ENCODE data around the gene RNU4-1. TPM values are rescaled to one million over a fixed set of nuclear protein-coding genes. Genes with fewer than 3 reads are reported as not detected.
"Not testable (repeated sequence)": the region's sequence is repeated elsewhere in the genome, so short reads cannot be mapped to it uniquely, and the experiment has no call there.

The RNU4-1 gene
- total RNA-seq: 1,000 to 10,000 TPM; 1,482 to 2,823 (median 1,909) TPM
- 61.7 TPM for total RNA-seq (2013)
- 1.1 to 19.2 (median 4.5) reads per million in 29 experiments for total RNA-seq

- H3K27me3 ChIP-seq (replicated peaks in 1 of 2; ENCODE audit: control insufficient read depth in 2 of 2, extremely low read depth in 1 of 2, insufficient read depth in 2 of 2, low read length in 1 of 2): peaks cover 0 to 3% of the 10 kb centered on the region in 2 experiments
- ChIA-PET POLR2A (interaction anchor here (0.6 to 3.7 kb wide), 21 partner anchors 9 to 948 kb away, joined by 3 to 110 read pairs (median 6); partner anchors contain the start of genes RPLP0 (in 2 of the 2) and SIRT4 (in 2 of the 2)), CTCF (interaction anchor here (0.5 to 3.1 kb wide), 13 partner anchors 9 to 1952 kb away, joined by 3 to 65 read pairs (median 5); partner anchors contain the start of genes SIRT4 (in 2 of the 2), PXN (in 1 of the 2) and RPLP0 (in 1 of the 2))
- no peaks in the 10 kb centered on the region for H3K36me3 Mint-ChIP-seq
- whole genome bisulfite sequencing (ENCODE audit: insufficient coverage): 0% methylated on average over 14 of the region's 29 CpGs
- H3K27ac Mint-ChIP-seq: no peak within 1 kb of the TSS
- H3K4me3 Mint-ChIP-seq: no peak within 1 kb of the TSS
- DNase-seq (peak; percentile 49 to 88 (median 71)), ATAC-seq (replicated peaks in 1 of 4) (peak; percentile 38 to 53 (median 52))
- peak within 1 kb of the TSS; percentile 72 to 95 for H3K4me3 ChIP-seq (ENCODE audit: control insufficient read depth in 1 of 2, extremely low read depth in 1 of 2, low read length in 1 of 2)
- peaks cover 0 to 11% (median 9%) of the 10 kb centered on the region in 3 donors for H3K4me1 Mint-ChIP-seq
- no peaks in the 10 kb centered on the region for H3K27me3 Mint-ChIP-seq
- peaks cover 2 to 24% of the 10 kb centered on the region in 2 experiments for H3K4me1 ChIP-seq (ENCODE audit: control insufficient read depth in 1 of 2, extremely low read depth in 1 of 2, insufficient read depth in 2 of 2, low read length in 2 of 2)
- no peaks in the 10 kb centered on the region for H3K9me3 ChIP-seq
- H3K36me3 ChIP-seq (ENCODE audit: control insufficient read depth in 2 of 2, extremely low read depth in 1 of 2, insufficient read depth in 1 of 2, low read length in 1 of 2): no peaks in the 10 kb centered on the region
- peak within 1 kb of the TSS; percentile 100 for H3K27ac ChIP-seq (ENCODE audit: low read length)
- H3K9me3 Mint-ChIP-seq: no peaks in the 10 kb centered on the region
Measured at GRCh38 chr12:120292661-120293531, at the start of gene RNU4-1. TSS of gene RNU4-1 (minus strand) at chr12:120293237.

GRCh38 chr12:120342175-120343038 is 49.4 kb upstream of the RNU4-1 start:
- no peak overlapping the region for H3K4me3 Mint-ChIP-seq
- DNase-seq (no peak), ATAC-seq (replicated peaks in 1 of 4) (no peak)
- peaks cover 7 to 12% (median 10%) of the 10 kb centered on the region in 3 donors for H3K9me3 Mint-ChIP-seq
- Histone ChIP-seq H3K36me3 (ENCODE audit: control insufficient read depth in 2 of 2, extremely low read depth in 1 of 2, insufficient read depth in 1 of 2, low read length in 1 of 2) (no peaks in the 10 kb centered on the region), H3K27ac (ENCODE audit: low read length) (no peak overlapping the region), H3K4me1 (ENCODE audit: control insufficient read depth in 1 of 2, extremely low read depth in 1 of 2, insufficient read depth in 2 of 2, low read length in 2 of 2) (no peaks in the 10 kb centered on the region), H3K27me3 (replicated peaks in 1 of 2; ENCODE audit: control insufficient read depth in 2 of 2, extremely low read depth in 1 of 2, insufficient read depth in 2 of 2, low read length in 1 of 2) (peaks cover 0 to 26% of the 10 kb centered on the region in 2 experiments), H3K9me3 (no peaks in the 10 kb centered on the region), H3K4me3 (ENCODE audit: control insufficient read depth in 1 of 2, extremely low read depth in 1 of 2, low read length in 1 of 2) (no peak overlapping the region)
- H3K27me3 Mint-ChIP-seq: peaks cover 7 to 11% of the 10 kb centered on the region in 2 donors
- H3K36me3 Mint-ChIP-seq: peaks cover 7% of the 10 kb centered on the region
- H3K4me1 Mint-ChIP-seq: no peaks in the 10 kb centered on the region
- WGBS (ENCODE audit: insufficient coverage): 81% methylated on average over 11 of the region's 30 CpGs
- CTCF ChIA-PET: interaction anchor here in 1 of 2 donors (0.7 to 1.0 kb wide), 2 partner anchors 23 to 182 kb away, joined by 3 to 4 read pairs; no protein-coding TSS in a partner anchor
- H3K27ac Mint-ChIP-seq: no peak overlapping the region
- POLR2A ChIA-PET: no interaction called here

- H3K27me3 ChIP-seq (replicated peaks in 1 of 2; ENCODE audit: control insufficient read depth in 2 of 2, extremely low read depth in 1 of 2, insufficient read depth in 2 of 2, low read length in 1 of 2): peaks cover 0 to 24% of the 10 kb centered on the region in 2 experiments
- H3K4me3 ChIP-seq (ENCODE audit: control insufficient read depth in 1 of 2, extremely low read depth in 1 of 2, low read length in 1 of 2): no peak overlapping the region
- no peak for ATAC-seq (replicated peaks in 1 of 4)
- H3K4me1 ChIP-seq (ENCODE audit: control insufficient read depth in 1 of 2, extremely low read depth in 1 of 2, insufficient read depth in 2 of 2, low read length in 2 of 2): no peaks in the 10 kb centered on the region
- H3K9me3 Mint-ChIP-seq: peaks cover 11 to 18% (median 13%) of the 10 kb centered on the region in 3 donors
- no CpG with 5 or more reads among the region's 4 CpGs for WGBS (ENCODE audit: insufficient coverage)
- H3K27ac Mint-ChIP-seq: no peak overlapping the region
- no peak for DNase-seq
- H3K36me3 ChIP-seq (ENCODE audit: control insufficient read depth in 2 of 2, extremely low read depth in 1 of 2, insufficient read depth in 1 of 2, low read length in 1 of 2): no peaks in the 10 kb centered on the region
- peaks cover 4 to 8% of the 10 kb centered on the region in 2 donors for H3K27me3 Mint-ChIP-seq
- no peaks in the 10 kb centered on the region for H3K9me3 ChIP-seq
- H3K36me3 Mint-ChIP-seq: peaks cover 7% of the 10 kb centered on the region
- no peaks in the 10 kb centered on the region for H3K4me1 Mint-ChIP-seq
- ChIA-PET POLR2A (no interaction called here), CTCF (no interaction called here)
- no peak overlapping the region for H3K27ac ChIP-seq (ENCODE audit: low read length)
- no peak overlapping the region for H3K4me3 Mint-ChIP-seq
Measured at GRCh38 chr12:120339256-120339655, 46.2 kb upstream of the RNU4-1 start.

GRCh38 chr12:120337730-120338129 is 44.7 kb upstream of the RNU4-1 start:
- ATAC-seq (replicated peaks in 1 of 4) (no peak), DNase-seq (no peak)
- no peak overlapping the region for H3K27ac ChIP-seq (ENCODE audit: low read length)
- H3K9me3 ChIP-seq: no peaks in the 10 kb centered on the region
- ChIA-PET CTCF (interaction anchor here (0.5 to 0.6 kb wide), 2 partner anchors 11 to 1741 kb away, joined by 3 read pairs; partner anchors contain the start of gene MLXIP (in 1 of the 2)), POLR2A (no interaction called here)
- Mint-ChIP-seq H3K4me3 (no peak overlapping the region), H3K4me1 (no peaks in the 10 kb centered on the region), H3K27me3 (peaks cover 4 to 8% of the 10 kb centered on the region in 2 donors), H3K27ac (no peak overlapping the region), H3K36me3 (peaks cover 7% of the 10 kb centered on the region), H3K9me3 (peaks cover 11 to 18% (median 13%) of the 10 kb centered on the region in 3 donors)
- H3K4me3 ChIP-seq (ENCODE audit: control insufficient read depth in 1 of 2, extremely low read depth in 1 of 2, low read length in 1 of 2): no peak overlapping the region
- H3K4me1 ChIP-seq (ENCODE audit: control insufficient read depth in 1 of 2, extremely low read depth in 1 of 2, insufficient read depth in 2 of 2, low read length in 2 of 2): no peaks in the 10 kb centered on the region
- no peaks in the 10 kb centered on the region for H3K36me3 ChIP-seq (ENCODE audit: control insufficient read depth in 2 of 2, extremely low read depth in 1 of 2, insufficient read depth in 1 of 2, low read length in 1 of 2)
- 90% methylated on average over 1 of the region's 2 CpGs for WGBS (ENCODE audit: insufficient coverage)
- peaks cover 0 to 21% of the 10 kb centered on the region in 2 experiments for H3K27me3 ChIP-seq (replicated peaks in 1 of 2; ENCODE audit: control insufficient read depth in 2 of 2, extremely low read depth in 1 of 2, insufficient read depth in 2 of 2, low read length in 1 of 2)

GRCh38 chr12:120336392-120336791 is 43.4 kb upstream of the RNU4-1 start:
- H3K27me3 ChIP-seq (replicated peaks in 1 of 2; ENCODE audit: control insufficient read depth in 2 of 2, extremely low read depth in 1 of 2, insufficient read depth in 2 of 2, low read length in 1 of 2): peaks cover 0 to 18% of the 10 kb centered on the region in 2 experiments
- ATAC-seq (replicated peaks in 1 of 4); H3K4me1 Mint-ChIP-seq; H3K27ac Mint-ChIP-seq; DNase-seq; H3K4me3 ChIP-seq (ENCODE audit: control insufficient read depth in 1 of 2, extremely low read depth in 1 of 2, low read length in 1 of 2); H3K36me3 ChIP-seq (ENCODE audit: control insufficient read depth in 2 of 2, extremely low read depth in 1 of 2, insufficient read depth in 1 of 2, low read length in 1 of 2); POLR2A ChIA-PET; H3K27ac ChIP-seq (ENCODE audit: low read length); H3K9me3 ChIP-seq; H3K4me1 ChIP-seq (ENCODE audit: control insufficient read depth in 1 of 2, extremely low read depth in 1 of 2, insufficient read depth in 2 of 2, low read length in 2 of 2); H3K4me3 Mint-ChIP-seq; H3K36me3 Mint-ChIP-seq; CTCF ChIA-PET: not testable (repeated sequence)
- peaks cover 11 to 18% (median 13%) of the 10 kb centered on the region in 3 donors for H3K9me3 Mint-ChIP-seq
- no CpG with 5 or more reads among the region's 2 CpGs for WGBS (ENCODE audit: insufficient coverage)
- peaks cover 8 to 12% of the 10 kb centered on the region in 2 donors for H3K27me3 Mint-ChIP-seq

GRCh38 chr12:120335447-120335846 is 42.4 kb upstream of the RNU4-1 start:
- H3K4me3 Mint-ChIP-seq; H3K4me3 ChIP-seq (ENCODE audit: control insufficient read depth in 1 of 2, extremely low read depth in 1 of 2, low read length in 1 of 2); H3K27ac Mint-ChIP-seq; H3K9me3 ChIP-seq; ATAC-seq (replicated peaks in 1 of 4); H3K4me1 Mint-ChIP-seq; H3K27ac ChIP-seq (ENCODE audit: low read length); H3K36me3 Mint-ChIP-seq; CTCF ChIA-PET; H3K36me3 ChIP-seq (ENCODE audit: control insufficient read depth in 2 of 2, extremely low read depth in 1 of 2, insufficient read depth in 1 of 2, low read length in 1 of 2); H3K4me1 ChIP-seq (ENCODE audit: control insufficient read depth in 1 of 2, extremely low read depth in 1 of 2, insufficient read depth in 2 of 2, low read length in 2 of 2); POLR2A ChIA-PET: not testable (repeated sequence)
- peak in 5 of 35 experiments; percentile 9 to 16 (median 13) for DNase-seq
- Mint-ChIP-seq H3K27me3 (peaks cover 10 to 11% of the 10 kb centered on the region in 2 donors), H3K9me3 (peaks cover 11 to 18% (median 13%) of the 10 kb centered on the region in 3 donors)
- peaks cover 0 to 22% of the 10 kb centered on the region in 2 experiments for H3K27me3 ChIP-seq (replicated peaks in 1 of 2; ENCODE audit: control insufficient read depth in 2 of 2, extremely low read depth in 1 of 2, insufficient read depth in 2 of 2, low read length in 1 of 2)
- whole genome bisulfite sequencing (ENCODE audit: insufficient coverage): 22% methylated on average over 3 of the region's 12 CpGs
